Neural progenitor cell (in vitro differentiated cells): ENCODE measurements around the gene ASPRV1. TPM values are rescaled to one million over a fixed set of nuclear protein-coding genes. Genes with fewer than 3 reads are reported as not detected.

Experiments used
- DNase-seq: peaks from one replicate; pipeline ENCODE4 v3.0.0-alpha.2; 2016; ENCODE audit warnings: low spot score
- H2AFZ ChIP-seq: fragments of 200-600 bp; sonication (generic); replicated peaks from 2 replicates; pipeline ENCODE4 v1.6.1; 2016; ENCODE audit warnings: antibody characterized with exemption
- H3F3A ChIP-seq: fragments of 200-600 bp; sonication (generic); 2 replicates; pipeline ENCODE4 v1.6.1; 2016; ENCODE audit warnings: antibody characterized with exemption, low read depth
- H3K27ac ChIP-seq: fragments of 200-600 bp; sonication (generic); 2 replicates; pipeline ENCODE4 v1.5.1; 2016; ENCODE audit warnings: mild to moderate bottlenecking
- H3K27me3 ChIP-seq: fragments of 200-600 bp; sonication (generic); 2 replicates; pipeline ENCODE4 v1.6.1; 2016; ENCODE audit warnings: mild to moderate bottlenecking, moderate library complexity
- H3K36me3 ChIP-seq: fragments of 200-600 bp; sonication (generic); 2 replicates; pipeline ENCODE4 v1.5.1; 2016
- H3K4me1 ChIP-seq: fragments of 200-600 bp; sonication (generic); 2 replicates; pipeline ENCODE4 v1.6.1; 2016; ENCODE audit warnings: mixed run types
- H3K4me2 ChIP-seq: fragments of 200-600 bp; sonication (generic); 2 replicates; pipeline ENCODE4 v1.6.1; 2016
- H3K4me3 ChIP-seq: fragments of 200-600 bp; sonication (generic); 2 replicates; pipeline ENCODE4 v1.5.1; 2016
- H3K79me2 ChIP-seq: fragments of 200-600 bp; sonication (generic); 2 replicates; pipeline ENCODE4 v1.6.1; 2016; ENCODE audit warnings: low read depth
- H3K9ac ChIP-seq: fragments of 200-600 bp; sonication (generic); 2 replicates; pipeline ENCODE4 v1.6.1; 2016
- H3K9me3 ChIP-seq: fragments of 200-600 bp; sonication (generic); 2 replicates; pipeline ENCODE4 v1.5.1; 2016; ENCODE audit warnings: low read depth
- H4K20me1 ChIP-seq: fragments of 200-600 bp; sonication (generic); 2 replicates; pipeline ENCODE4 v1.6.1; 2016; ENCODE audit warnings: low read depth
- H3K27ac Mint-ChIP-seq: 3 replicates; pipeline ENCODE4 v1.8.0; 2021; ENCODE audit warnings: mixed read lengths
- H3K27me3 Mint-ChIP-seq: 2 replicates; pipeline ENCODE4 v1.8.0; 2022; ENCODE audit warnings: low read depth, mild to moderate bottlenecking, inconsistent platforms, moderate library complexity, mixed read lengths; ENCODE audit not compliant: insufficient read depth
- H3K36me3 Mint-ChIP-seq: 3 replicates; pipeline ENCODE4 v1.8.0; 2021; ENCODE audit warnings: mixed read lengths
- H3K4me1 Mint-ChIP-seq: 3 replicates; pipeline ENCODE4 v1.8.0; 2021; ENCODE audit warnings: mixed read lengths
- H3K4me3 Mint-ChIP-seq: 3 replicates; pipeline ENCODE4 v1.8.0; 2021; ENCODE audit warnings: mild to moderate bottlenecking, moderate library complexity, mixed read lengths
- H3K9me3 Mint-ChIP-seq: 3 replicates; pipeline ENCODE4 v1.8.0; 2020; ENCODE audit warnings: mixed read lengths
- CTCF ChIP-seq: fragments of 200-600 bp; sonication (generic); IDR thresholded peaks from 2 replicates; pipeline ENCODE4 v1.5.1; 2017; ENCODE audit warnings: antibody characterized with exemption, mild to moderate bottlenecking
- EZH2 ChIP-seq: fragments of 200-600 bp; sonication (generic); IDR thresholded peaks from 2 replicates; pipeline ENCODE4 v1.6.1; 2017; ENCODE audit warnings: antibody characterized with exemption, mild to moderate bottlenecking, moderate library complexity
- EZH2phosphoT487 ChIP-seq: fragments of 200-600 bp; sonication (generic); IDR thresholded peaks from 2 replicates; pipeline ENCODE4 v1.6.1; 2017; ENCODE audit warnings: antibody characterized with exemption
- total RNA-seq: library from RNA; depleted of rRNA; stranded (reverse); fragments of >200 nt; gene quantifications from 2 replicates; pipeline ENCODE4 v1.2.3, GENCODE V29; 2015; ENCODE audit warnings: low replicate concordance

Gene ASPRV1
- total RNA-seq, result 0.30 and 1.2 TPM in 2 replicates

GRCh38 chr2:69961496-69961895 lies at the start of gene ASPRV1:
Gene ASPRV1, minus strand, starts transcription at chr2:69961631. Its CDS starts 195 bp downstream, at chr2:69961436.
- no peak within 1 kb of the TSS for H3K4me3 ChIP-seq
- no peak within 1 kb of the TSS for H3K4me2 ChIP-seq
- H2AFZ ChIP-seq, result no peak within 1 kb of the TSS
- H3K27ac ChIP-seq, result no peak within 1 kb of the TSS
- no peaks in the 10 kb centered on the region for H3K27me3 ChIP-seq
- Mint-ChIP-seq H3K9me3 (no peaks in the 10 kb centered on the region), H3K36me3 (no peaks in the 10 kb centered on the region), H3K27me3 (peaks cover 3% of the 10 kb centered on the region), H3K4me3 (no peak within 1 kb of the TSS), H3K4me1 (peaks cover 7% of the 10 kb centered on the region), H3K27ac (peak within 1 kb of the TSS; percentile 57)
- peaks cover 10% of the 10 kb centered on the region for H3K4me1 ChIP-seq
- no peak for DNase-seq
- TF ChIP-seq CTCF, result no peak
- no peaks in the 10 kb centered on the region for H3K36me3 ChIP-seq
- H4K20me1 ChIP-seq, result no peaks in the 10 kb centered on the region
- no peaks in the 10 kb centered on the region for H3F3A ChIP-seq
- H3K9me3 ChIP-seq, result no peaks in the 10 kb centered on the region
- H3K79me2 ChIP-seq, result no peaks in the 10 kb centered on the region
- no peak within 1 kb of the TSS for H3K9ac ChIP-seq

- H3K4me3 ChIP-seq, result no peak overlapping the region
- peaks cover 4% of the 10 kb centered on the region for H3K27me3 Mint-ChIP-seq
- H3K36me3 ChIP-seq, result no peaks in the 10 kb centered on the region
- no peak overlapping the region for H3K4me2 ChIP-seq
- H3K27ac ChIP-seq, result no peak overlapping the region
- H3K27me3 ChIP-seq, result no peaks in the 10 kb centered on the region
- no peaks in the 10 kb centered on the region for H3K79me2 ChIP-seq
- H3K4me1 Mint-ChIP-seq, result no peaks in the 10 kb centered on the region
- H3F3A ChIP-seq, result peaks cover 5% of the 10 kb centered on the region
- no peak overlapping the region for H2AFZ ChIP-seq
- no peak for TF ChIP-seq EZH2
- no peak for TF ChIP-seq CTCF
- TF ChIP-seq EZH2phosphoT487, result no peak
- H3K4me3 Mint-ChIP-seq, result no peak overlapping the region
- H3K27ac Mint-ChIP-seq, result no peak overlapping the region
- peaks cover 6% of the 10 kb centered on the region for H3K36me3 Mint-ChIP-seq
- H3K4me1 ChIP-seq, result peaks cover 7% of the 10 kb centered on the region
- H3K9ac ChIP-seq, result no peak overlapping the region
- H4K20me1 ChIP-seq, result no peaks in the 10 kb centered on the region
- H3K9me3 ChIP-seq, result no peaks in the 10 kb centered on the region
- DNase-seq, result no peak
- no peaks in the 10 kb centered on the region for H3K9me3 Mint-ChIP-seq
Measured at GRCh38 chr2:70010576-70011111, 49.2 kb upstream of the ASPRV1 start.

GRCh38 chr2:70009762-70010575 lies 48.5 kb upstream of the ASPRV1 start:
- H3K9me3 ChIP-seq, result no peaks in the 10 kb centered on the region
- no peak for DNase-seq
- no peaks in the 10 kb centered on the region for H3K27me3 ChIP-seq
- no peak overlapping the region for H3K4me3 Mint-ChIP-seq
- TF ChIP-seq EZH2 (no peak), CTCF (no peak), EZH2phosphoT487 (no peak)
- no peaks in the 10 kb centered on the region for H3K79me2 ChIP-seq
- H3K9ac ChIP-seq, result no peak overlapping the region
- no peaks in the 10 kb centered on the region for H3K4me1 Mint-ChIP-seq
- H3K36me3 Mint-ChIP-seq, result peaks cover 3% of the 10 kb centered on the region
- H3K27ac ChIP-seq, result no peak overlapping the region
- H3K27ac Mint-ChIP-seq, result no peak overlapping the region
- H3K9me3 Mint-ChIP-seq, result no peaks in the 10 kb centered on the region
- peaks cover 4% of the 10 kb centered on the region for H3K27me3 Mint-ChIP-seq
- no peaks in the 10 kb centered on the region for H3K36me3 ChIP-seq
- H4K20me1 ChIP-seq, result no peaks in the 10 kb centered on the region
- H3K4me3 ChIP-seq, result no peak overlapping the region
- no peak overlapping the region for H2AFZ ChIP-seq
- H3K4me1 ChIP-seq, result peaks cover 7% of the 10 kb centered on the region
- H3F3A ChIP-seq, result peaks cover 5% of the 10 kb centered on the region
- no peak overlapping the region for H3K4me2 ChIP-seq
